HG03196 (cell line): ENCODE data around the gene PAFAH1B2.

Source experiments
- ATAC-seq: cut with Tn5 transposase; IDR thresholded peaks from one replicate; pipeline ENCODE4 v1.9.1; 2021; ENCODE audit not compliant: unreplicated experiment

PAFAH1B2 gene

DNA sequence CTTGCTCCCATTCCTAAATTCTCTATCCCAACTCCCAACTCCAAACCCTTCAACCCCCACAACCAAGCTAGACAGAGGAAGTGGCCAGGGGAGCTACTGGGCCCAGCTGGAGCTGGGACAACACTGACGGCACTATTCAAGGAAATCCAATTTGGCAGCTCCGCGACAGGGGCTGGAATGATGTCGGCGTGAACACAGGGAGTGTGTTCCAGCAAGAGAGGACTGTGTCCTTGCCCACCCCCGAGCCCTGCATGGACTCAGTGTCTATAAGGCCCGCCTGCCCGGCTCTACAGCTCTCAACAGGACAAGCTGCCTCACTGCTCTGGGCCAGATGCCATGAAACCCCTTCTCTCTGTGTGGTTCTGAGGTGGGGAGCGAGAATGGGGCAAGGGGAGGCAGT lies 76.5 kb downstream of the PAFAH1B2 start:
- no peak for ATAC-seq

DNA sequence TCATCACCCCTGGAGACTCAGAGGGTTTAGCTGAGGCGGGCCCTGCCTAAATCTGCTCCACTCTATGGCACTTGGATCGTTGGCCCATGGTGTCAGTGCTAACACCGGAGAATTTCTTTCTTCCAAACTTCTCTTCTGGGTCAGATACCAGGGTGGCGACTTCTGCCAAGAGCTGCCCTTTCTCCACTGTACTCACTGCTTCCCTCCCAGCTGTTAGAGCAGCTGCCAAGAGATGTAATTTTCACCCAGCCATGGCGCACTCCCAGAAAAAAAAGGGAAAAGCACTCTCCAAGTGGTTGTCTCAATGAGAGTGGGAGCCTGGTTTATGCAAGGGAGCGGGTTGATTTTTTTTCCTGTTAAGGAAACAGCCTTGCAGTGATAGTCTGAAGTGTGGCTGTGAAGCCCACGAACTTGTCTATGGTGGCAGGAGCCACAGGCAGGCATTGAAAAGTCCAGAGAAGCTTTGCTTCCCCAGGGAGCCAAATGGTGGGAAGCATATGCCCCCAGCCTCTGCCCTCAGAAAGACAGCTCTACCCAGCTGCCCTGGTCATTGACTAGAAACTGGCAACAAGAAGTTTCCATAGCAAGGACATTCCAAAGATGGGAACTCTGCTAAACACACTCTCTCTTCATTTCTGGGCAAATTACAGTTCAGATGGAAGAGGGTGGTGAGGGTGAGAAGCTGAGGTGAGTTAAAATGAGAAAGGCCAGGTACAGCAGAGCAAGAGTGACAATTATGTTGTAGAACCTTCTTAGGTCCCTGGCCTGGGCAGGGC lies 77.1 kb downstream of the PAFAH1B2 start:
- no peak for ATAC-seq

DNA sequence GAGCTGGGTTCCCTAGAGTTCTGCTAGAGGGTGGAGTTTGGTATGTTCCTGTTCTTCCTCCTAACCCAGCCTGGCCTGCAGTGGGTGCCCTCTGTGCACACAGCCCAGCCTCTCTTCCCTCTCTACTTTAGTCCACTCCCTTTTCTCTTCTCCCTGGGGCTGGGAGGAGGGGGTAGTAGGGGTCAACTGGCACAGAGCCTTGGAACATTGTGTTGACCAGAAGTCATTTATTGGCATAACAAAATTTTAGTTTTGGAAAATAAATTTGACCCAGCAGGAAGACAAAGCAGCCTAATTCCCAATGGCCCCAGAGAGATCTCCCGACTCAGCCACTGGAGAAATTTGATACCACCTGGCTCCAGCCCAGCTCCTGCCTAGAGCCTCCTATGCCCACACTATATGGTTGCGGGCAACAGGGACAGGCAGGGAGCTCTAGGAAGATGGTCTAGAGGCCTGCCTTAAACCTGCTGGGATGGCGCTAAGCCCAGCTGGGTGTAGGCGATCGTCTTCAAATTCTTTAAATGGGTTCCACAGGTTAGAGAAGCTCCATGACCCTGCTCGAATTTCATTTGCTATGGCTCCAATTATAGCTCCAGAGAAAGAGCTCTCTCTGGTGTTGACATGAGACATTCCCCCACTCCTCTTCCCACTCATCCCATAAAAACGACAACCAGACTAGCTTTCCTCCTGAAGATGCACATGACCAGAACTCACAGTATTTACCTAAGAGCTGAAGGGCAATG lies 77.9 kb downstream of the PAFAH1B2 start:
- no peak for ATAC-seq

- no peak for ATAC-seq
These were observed 79.1 kb downstream of the PAFAH1B2 start for GRCh38 chr11:117222991-117223740.

DNA sequence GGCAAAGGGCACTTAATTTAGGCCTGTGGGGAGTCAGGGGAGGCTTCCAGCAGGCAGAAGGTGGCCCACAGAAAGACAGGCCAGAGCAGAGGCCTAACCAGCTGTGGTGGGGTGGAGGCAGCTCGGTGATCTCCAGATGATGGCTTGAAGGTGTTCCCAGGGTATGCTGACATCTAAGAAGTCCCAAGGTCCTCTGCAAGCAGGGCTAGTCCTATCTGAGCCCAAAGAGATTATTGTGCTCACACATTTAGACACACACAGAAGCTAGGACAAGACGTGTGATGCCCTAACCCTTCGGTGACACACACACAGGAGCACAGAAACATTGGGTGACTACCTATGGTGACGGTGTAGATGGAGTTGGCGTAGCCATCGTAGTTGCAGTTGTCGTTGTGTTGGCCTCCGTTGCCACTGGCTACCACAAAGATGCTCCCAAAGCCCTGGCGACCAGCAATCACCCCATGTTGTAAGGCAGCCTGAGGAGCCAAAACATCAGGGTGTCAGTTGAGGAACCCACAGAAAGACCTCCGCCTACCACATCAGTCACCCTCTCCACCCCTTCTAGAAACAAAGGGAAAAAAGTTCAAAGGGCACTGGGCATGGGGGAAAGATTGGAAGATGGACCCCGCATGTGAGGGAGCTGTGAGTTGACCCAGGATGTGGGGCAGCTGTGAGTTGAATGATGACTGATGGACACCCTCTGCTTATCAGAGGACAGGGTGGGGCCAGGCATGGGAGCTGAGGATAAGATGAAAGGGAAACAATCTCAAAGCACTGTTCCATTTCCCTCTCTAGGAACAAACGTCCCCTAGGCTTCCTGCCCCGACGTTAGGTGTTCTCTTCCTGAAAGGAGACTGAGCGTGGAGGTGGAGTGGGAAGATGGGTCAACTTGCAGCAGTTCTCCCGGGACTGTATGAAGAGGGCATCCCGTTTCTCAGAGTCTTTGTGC lies 79.9 kb downstream of the PAFAH1B2 start:
- no peak for ATAC-seq

DNA sequence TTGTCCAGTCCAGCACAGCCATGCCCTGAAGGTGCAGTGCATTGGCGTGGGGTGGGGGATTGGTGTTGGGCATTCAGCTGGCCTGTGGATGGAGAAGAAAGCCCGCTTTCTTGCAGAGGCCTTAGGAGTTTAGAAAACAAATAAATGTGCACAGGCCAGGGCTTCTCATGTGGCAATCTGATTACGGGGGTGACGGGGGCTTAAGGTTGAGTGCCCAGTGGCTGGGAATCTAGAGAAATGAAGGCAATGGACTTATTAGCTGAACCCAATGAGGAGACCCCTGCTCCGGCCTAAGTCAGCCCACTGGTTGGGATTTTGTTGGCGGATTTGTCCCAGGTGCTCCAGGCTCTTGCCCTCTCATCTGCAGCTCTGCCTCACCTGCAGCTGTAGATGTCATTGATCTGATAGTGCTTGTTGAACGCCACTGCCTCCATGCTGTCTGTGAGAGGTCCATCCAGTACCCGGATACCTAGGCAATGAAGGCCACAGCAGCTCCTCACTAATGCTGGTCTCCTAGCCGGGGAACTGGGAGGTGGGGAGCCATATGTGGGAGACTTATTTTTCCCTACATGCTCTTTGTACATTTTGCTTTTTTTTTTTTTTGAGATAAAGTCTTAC lies 81.6 kb downstream of the PAFAH1B2 start:
- no peak for ATAC-seq
